Testis (tissue), 2 donors: ENCODE data around the gene NELL1.

Experiments
- CTCF ChIP-seq, 3 experiments: fragments of 450-650 bp in 2 of 3; fragments of 200-600 bp in 1 of 3; sonication (generic) in 1 of 3; IDR thresholded peaks; one replicate each; pipeline ENCODE4 v1.5.1; 2016 to 2019; ENCODE audit warnings: antibody characterized with exemption in 3 of 3, mild to moderate bottlenecking in 2 of 3, moderate library complexity in 1 of 3
- POLR2A ChIP-seq: fragments of 450-650 bp; IDR thresholded peaks from one replicate; pipeline ENCODE4 v1.6.1; 2017; ENCODE audit warnings: antibody characterized with exemption, mild to moderate bottlenecking, moderate library complexity

- TF ChIP-seq CTCF (IDR thresholded peaks at IDR 0.05) (no peak), POLR2A (no peak)
These were observed 666 bp downstream of the NELL1 start for GRCh38 chr11:20669820-20670684.
